CD4-positive, alpha-beta T cell treated with Interleukin-15 for 4 hours (primary cell): ENCODE measurements around the gene COPS6.
A peak's percentile ranks its signal among the peaks of the same experiment; 100 is the strongest.

Experiments
- DNase-seq: peaks from one replicate; pipeline ENCODE4 v3.0.0-alpha.2; 2020; ENCODE audit warnings: low spot score

The COPS6 gene

GRCh38 chr7:100102950-100103840 is 14.4 kb downstream of the COPS6 start:
- no peak for DNase-seq

GRCh38 chr7:100105534-100105933 is 16.8 kb downstream of the COPS6 start:
- DNase-seq: no peak

- no peak for DNase-seq
These were observed 17.9 kb downstream of the COPS6 start for GRCh38 chr7:100106633-100107032.

GRCh38 chr7:100107125-100107737 is 18.5 kb downstream of the COPS6 start:
- DNase-seq: no peak

- DNase-seq: no peak
These were observed 19.1 kb downstream of the COPS6 start for GRCh38 chr7:100107890-100108289.

- no peak for DNase-seq
These were observed 20.9 kb downstream of the COPS6 start for GRCh38 chr7:100109521-100110163.

- DNase-seq: no peak
These were observed 22.4 kb downstream of the COPS6 start for GRCh38 chr7:100111156-100111555.

GRCh38 chr7:100111914-100112313 is 23.1 kb downstream of the COPS6 start:
- DNase-seq: no peak

- no peak for DNase-seq
These were observed 26.3 kb downstream of the COPS6 start for GRCh38 chr7:100115026-100115425.

GRCh38 chr7:100118388-100119071 is 29.8 kb downstream of the COPS6 start:
- no peak for DNase-seq

- DNase-seq: peak; percentile 97
These were observed 30.6 kb downstream of the COPS6 start, which contains the start of the genes CNPY4 and TAF6 for GRCh38 chr7:100119072-100119969. TSS of gene CNPY4 (plus strand) at chr7:100119634. CDS start at chr7:100119745, 111 bp downstream. TSS of gene TAF6 (minus strand) at chr7:100119358. CDS start at chr7:100114209, 5,149 bp downstream.

GRCh38 chr7:100119970-100120732 is 31.4 kb downstream of the COPS6 start:
- DNase-seq: peak; percentile 79

GRCh38 chr7:100120733-100121036 is 31.9 kb downstream of the COPS6 start:
- DNase-seq: no peak

GRCh38 chr7:100122067-100122466 is 33.3 kb downstream of the COPS6 start:
- no peak for DNase-seq

GRCh38 chr7:100122568-100122967 is 33.8 kb downstream of the COPS6 start:
- DNase-seq: no peak

GRCh38 chr7:100124301-100125230 is 35.8 kb downstream of the COPS6 start:
- DNase-seq: no peak

- DNase-seq: no peak
These were observed 37.6 kb downstream of the COPS6 start for GRCh38 chr7:100126239-100126930.

GRCh38 chr7:100126931-100127865 is 38.4 kb downstream of the COPS6 start, which contains the start of gene MBLAC1:
TSS of gene MBLAC1 (plus strand) at chr7:100126967. CDS start at chr7:100127396, 429 bp downstream.
- DNase-seq: peak; percentile 94
